ENCODE data around the gene ZNHIT2.

ZNHIT2 gene

DNA sequence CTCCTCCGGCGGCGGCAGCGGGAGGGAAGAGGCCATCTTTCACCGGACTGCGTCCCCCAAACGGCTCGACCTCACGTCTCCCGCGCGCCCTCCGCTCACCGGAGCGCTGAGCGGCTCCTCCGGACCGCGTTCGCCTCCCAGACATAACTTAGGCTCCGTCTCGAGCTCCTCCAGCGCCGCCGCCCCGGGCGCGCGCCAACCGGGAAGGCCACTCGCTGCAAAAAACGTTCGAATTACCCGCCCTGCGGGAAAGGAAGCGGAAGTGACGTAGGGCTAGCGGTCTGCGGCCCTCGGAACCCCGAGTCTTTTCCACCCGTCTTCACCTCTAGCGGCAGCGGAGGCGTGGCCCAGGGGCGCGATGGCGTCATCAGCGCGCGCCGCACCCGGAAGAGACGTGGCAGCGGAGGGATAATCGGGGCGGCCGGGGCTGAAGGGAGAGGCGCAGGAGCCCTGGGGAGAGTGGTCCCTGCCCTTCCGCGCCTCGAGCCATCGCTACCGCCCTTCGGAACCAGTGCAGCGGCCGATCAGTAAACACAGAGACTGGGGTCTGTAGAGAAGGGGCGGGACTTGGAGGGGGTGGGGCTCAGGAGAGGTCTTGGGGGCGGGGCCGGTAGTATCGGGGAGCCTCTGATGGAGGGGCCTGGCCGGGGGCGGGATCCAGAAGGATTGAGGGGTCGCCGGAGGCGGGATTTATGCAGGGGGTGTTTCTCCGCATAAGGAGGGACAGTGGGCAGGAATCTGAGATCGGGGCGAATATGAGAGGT lies 33.5 kb downstream of the ZNHIT2 start, which contains the start of the genes CDCA5 and ZFPL1:
Gene CDCA5, minus strand, starts transcription at position 207 of the 764 bp plus-strand sequence. Its CDS starts 62 bp downstream, at position 145.
Gene ZFPL1, plus strand, starts transcription at position 389 of the 764 bp plus-strand sequence. CDS start 477 bp downstream, outside the sequence.
- Histone ChIP-seq H3K27ac (ENCODE audit: low read depth, low read length) (peak within 1 kb of the TSS; percentile 97), H3K27me3 (ENCODE audit: control insufficient read depth, insufficient read depth, low read length) (no peaks in the 10 kb centered on the region), H3K9me3 (ENCODE audit: control insufficient read depth, insufficient read depth, low read depth, low read length) (no peaks in the 10 kb centered on the region), H3K9ac (ENCODE audit: low read length) (peak within 1 kb of the TSS; percentile 99), H3K4me3 (ENCODE audit: low read depth, low read length) (peak within 1 kb of the TSS; percentile 98), H3K36me3 (ENCODE audit: control insufficient read depth, insufficient read depth, low read length) (peaks cover 70% of the 10 kb centered on the region), H3K4me1 (ENCODE audit: control insufficient read depth, insufficient read depth, low read length) (peaks cover 6% of the 10 kb centered on the region)

DNA sequence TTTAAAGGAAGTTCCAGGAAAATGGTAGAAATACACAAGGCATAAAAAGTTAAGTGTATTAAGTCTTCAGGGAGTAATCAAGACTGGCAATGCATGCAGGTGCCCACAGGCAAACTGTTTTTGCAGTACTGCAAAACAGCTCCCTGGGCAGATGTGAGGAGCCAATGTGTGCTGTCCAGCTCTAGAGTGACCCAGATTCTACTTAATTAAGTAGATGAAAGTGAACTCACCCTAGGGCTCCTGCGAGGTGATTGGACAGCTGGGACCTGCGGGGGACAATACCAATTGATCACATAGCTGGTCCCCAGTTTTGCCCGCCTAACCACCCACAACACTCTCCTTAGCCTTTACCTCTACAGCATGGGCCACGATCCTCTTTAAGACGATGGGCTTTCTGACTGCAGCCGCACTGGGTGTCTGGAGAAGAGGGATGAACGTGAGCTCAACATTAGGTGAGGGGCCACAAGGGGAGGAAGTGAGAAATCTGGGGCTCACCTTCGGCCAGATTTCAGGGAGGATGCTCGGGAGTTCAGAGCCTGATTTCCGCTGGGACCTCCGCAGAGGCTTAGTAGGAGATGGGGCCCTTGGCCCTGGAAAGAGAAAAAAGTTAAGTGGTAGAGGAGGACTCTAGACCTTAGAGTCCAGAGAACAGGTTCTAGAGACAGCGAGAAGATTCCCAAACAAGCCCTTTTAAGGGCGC lies 34.2 kb downstream of the ZNHIT2 start:
- peak overlapping the region; percentile 97 for H3K27ac ChIP-seq (ENCODE audit: low read depth, low read length)
- peaks cover 6% of the 10 kb centered on the region for H3K4me1 ChIP-seq (ENCODE audit: control insufficient read depth, insufficient read depth, low read length)

DNA sequence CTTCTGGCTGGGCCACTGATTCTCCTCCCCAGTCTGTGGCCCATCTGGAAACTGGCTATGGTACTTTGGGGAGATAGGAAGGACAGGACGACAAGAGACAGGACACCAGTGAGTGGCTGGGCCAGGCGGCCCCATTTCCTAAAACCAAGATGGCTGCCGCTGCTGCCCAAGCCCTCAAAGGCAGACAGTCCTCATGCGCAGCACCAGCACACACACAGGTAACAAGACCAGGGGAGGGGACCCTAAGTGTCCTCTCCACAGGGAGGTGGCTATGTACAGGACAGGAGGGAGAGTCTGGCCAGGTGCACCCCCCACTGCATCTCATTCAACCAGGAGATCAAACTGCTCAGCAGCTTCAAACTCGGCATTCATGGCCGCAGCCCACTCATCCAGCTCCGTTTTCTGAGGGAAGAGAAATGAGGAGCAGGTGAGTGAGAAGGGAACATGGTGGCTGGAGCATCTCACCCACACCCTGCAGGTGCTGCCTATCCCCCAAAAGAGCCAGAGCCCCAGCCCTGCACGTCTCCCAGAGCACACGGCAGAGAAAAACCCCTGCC lies 38.6 kb downstream of the ZNHIT2 start:
- Histone ChIP-seq H3K36me3 (ENCODE audit: control insufficient read depth, insufficient read depth, low read length) (peaks cover 62% of the 10 kb centered on the region), H3K9ac (ENCODE audit: low read length) (no peak overlapping the region), H3K27me3 (ENCODE audit: control insufficient read depth, insufficient read depth, low read length) (no peaks in the 10 kb centered on the region), H3K27ac (ENCODE audit: low read depth, low read length) (no peak overlapping the region), H3K9me3 (ENCODE audit: control insufficient read depth, insufficient read depth, low read depth, low read length) (no peaks in the 10 kb centered on the region), H3K4me3 (ENCODE audit: low read depth, low read length) (no peak overlapping the region), H3K4me1 (ENCODE audit: control insufficient read depth, insufficient read depth, low read length) (peaks cover 6% of the 10 kb centered on the region)

More for the DNA sequence above, 34.2 kb downstream of the ZNHIT2 start:
- H3K9ac ChIP-seq (ENCODE audit: low read length), result peak overlapping the region; percentile 99
- H3K9me3 ChIP-seq (ENCODE audit: control insufficient read depth, insufficient read depth, low read depth, low read length), result no peaks in the 10 kb centered on the region
- H3K36me3 ChIP-seq (ENCODE audit: control insufficient read depth, insufficient read depth, low read length), result peaks cover 70% of the 10 kb centered on the region
- peak overlapping the region; percentile 98 for H3K4me3 ChIP-seq (ENCODE audit: low read depth, low read length)
- H3K27me3 ChIP-seq (ENCODE audit: control insufficient read depth, insufficient read depth, low read length), result no peaks in the 10 kb centered on the region

GRCh38 chr11:65078151-65078550 lies 39.4 kb downstream of the ZNHIT2 start:
- H3K4me1 ChIP-seq (ENCODE audit: control insufficient read depth, insufficient read depth, low read length), result peaks cover 6% of the 10 kb centered on the region
- H3K27ac ChIP-seq (ENCODE audit: low read depth, low read length), result no peak overlapping the region

DNA sequence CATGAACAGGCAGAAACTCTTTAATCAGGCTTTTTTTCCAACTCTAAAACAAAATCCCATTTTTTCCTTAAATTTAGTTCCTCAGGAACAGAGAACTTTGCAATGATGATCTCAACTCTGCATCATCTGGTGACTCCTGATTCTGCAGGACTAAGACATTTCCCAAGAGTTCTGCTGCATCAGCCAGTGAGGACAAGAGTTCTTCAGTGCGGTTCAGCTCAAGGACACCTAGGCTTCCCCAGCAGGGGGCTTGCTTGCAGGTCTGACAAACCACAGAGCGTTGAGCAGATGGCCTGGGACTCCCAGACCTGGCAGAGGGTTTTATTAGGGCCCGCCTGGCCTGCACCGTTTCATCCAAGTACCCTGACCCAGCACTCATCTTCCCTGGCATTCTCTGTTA lies 40.0 kb downstream of the ZNHIT2 start:
- H3K27ac ChIP-seq (ENCODE audit: low read depth, low read length), result no peak overlapping the region
- H3K4me1 ChIP-seq (ENCODE audit: control insufficient read depth, insufficient read depth, low read length), result no peaks in the 10 kb centered on the region
- no peaks in the 10 kb centered on the region for H3K9me3 ChIP-seq (ENCODE audit: control insufficient read depth, insufficient read depth, low read depth, low read length)
- H3K4me3 ChIP-seq (ENCODE audit: low read depth, low read length), result no peak overlapping the region
- H3K27me3 ChIP-seq (ENCODE audit: control insufficient read depth, insufficient read depth, low read length), result no peaks in the 10 kb centered on the region
- H3K36me3 ChIP-seq (ENCODE audit: control insufficient read depth, insufficient read depth, low read length), result peaks cover 56% of the 10 kb centered on the region
- H3K9ac ChIP-seq (ENCODE audit: low read length), result no peak overlapping the region

More at GRCh38 chr11:65078151-65078550, 39.4 kb downstream of the ZNHIT2 start:
- no peak overlapping the region for H3K4me3 ChIP-seq (ENCODE audit: low read depth, low read length)
- peaks cover 62% of the 10 kb centered on the region for H3K36me3 ChIP-seq (ENCODE audit: control insufficient read depth, insufficient read depth, low read length)
- no peak overlapping the region for H3K9ac ChIP-seq (ENCODE audit: low read length)
- no peaks in the 10 kb centered on the region for H3K9me3 ChIP-seq (ENCODE audit: control insufficient read depth, insufficient read depth, low read depth, low read length)
- H3K27me3 ChIP-seq (ENCODE audit: control insufficient read depth, insufficient read depth, low read length), result no peaks in the 10 kb centered on the region

- Histone ChIP-seq H3K27me3 (ENCODE audit: control insufficient read depth, insufficient read depth, low read length) (no peaks in the 10 kb centered on the region), H3K36me3 (ENCODE audit: control insufficient read depth, insufficient read depth, low read length) (peaks cover 14% of the 10 kb centered on the region), H3K4me1 (ENCODE audit: control insufficient read depth, insufficient read depth, low read length) (no peaks in the 10 kb centered on the region), H3K9ac (ENCODE audit: low read length) (no peak overlapping the region), H3K9me3 (ENCODE audit: control insufficient read depth, insufficient read depth, low read depth, low read length) (no peaks in the 10 kb centered on the region), H3K4me3 (ENCODE audit: low read depth, low read length) (no peak overlapping the region), H3K27ac (ENCODE audit: low read depth, low read length) (no peak overlapping the region)
Observed at GRCh38 chr11:65072631-65072966, 44.9 kb downstream of the ZNHIT2 start.

DNA sequence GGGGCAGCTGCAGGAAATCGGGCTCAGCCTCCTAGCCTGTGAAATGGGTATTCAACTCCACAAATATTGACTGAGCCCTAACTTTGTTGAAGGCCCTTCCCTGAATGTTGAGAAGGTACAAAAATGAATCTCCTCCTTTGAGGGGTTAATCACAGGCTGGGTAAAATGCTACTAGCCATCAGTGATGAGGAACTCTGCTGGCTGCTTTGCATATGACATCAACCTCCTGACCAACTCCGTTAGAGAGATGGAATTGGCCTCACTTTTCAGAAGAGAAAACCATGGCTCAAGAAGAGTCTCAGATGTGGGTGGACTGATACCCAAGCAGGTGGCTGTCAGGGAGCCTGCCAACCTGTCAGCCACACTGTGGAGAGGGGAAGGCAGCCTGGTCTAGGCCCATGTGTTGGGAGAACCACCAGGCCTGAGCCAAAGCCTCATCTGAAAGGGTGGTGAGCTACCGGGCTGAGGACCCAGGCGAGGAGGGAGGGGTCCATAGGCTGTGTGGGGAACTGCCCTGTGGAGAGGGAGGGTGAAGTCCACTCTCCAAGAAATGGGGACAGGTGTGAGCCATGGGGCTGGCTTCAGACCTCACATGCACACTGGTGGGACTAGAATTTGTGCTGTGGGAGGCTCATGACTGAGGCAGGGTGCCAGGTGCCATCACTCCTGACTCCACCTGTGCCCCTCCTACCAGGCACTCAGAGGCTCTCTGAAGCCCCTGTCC lies 45.4 kb downstream of the ZNHIT2 start:
- Histone ChIP-seq H3K9me3 (ENCODE audit: control insufficient read depth, insufficient read depth, low read depth, low read length) (no peaks in the 10 kb centered on the region), H3K9ac (ENCODE audit: low read length) (no peak overlapping the region), H3K4me1 (ENCODE audit: control insufficient read depth, insufficient read depth, low read length) (peaks cover 5% of the 10 kb centered on the region), H3K4me3 (ENCODE audit: low read depth, low read length) (no peak overlapping the region), H3K27me3 (ENCODE audit: control insufficient read depth, insufficient read depth, low read length) (no peaks in the 10 kb centered on the region), H3K36me3 (ENCODE audit: control insufficient read depth, insufficient read depth, low read length) (peaks cover 9% of the 10 kb centered on the region), H3K27ac (ENCODE audit: low read depth, low read length) (no peak overlapping the region)

GRCh38 chr11:65069217-65069616 lies 48.3 kb downstream of the ZNHIT2 start:
- no peaks in the 10 kb centered on the region for H3K27me3 ChIP-seq (ENCODE audit: control insufficient read depth, insufficient read depth, low read length)
- no peak overlapping the region for H3K9ac ChIP-seq (ENCODE audit: low read length)
- H3K9me3 ChIP-seq (ENCODE audit: control insufficient read depth, insufficient read depth, low read depth, low read length), result no peaks in the 10 kb centered on the region
- peaks cover 16% of the 10 kb centered on the region for H3K4me1 ChIP-seq (ENCODE audit: control insufficient read depth, insufficient read depth, low read length)
- no peak overlapping the region for H3K4me3 ChIP-seq (ENCODE audit: low read depth, low read length)
- H3K27ac ChIP-seq (ENCODE audit: low read depth, low read length), result no peak overlapping the region
- no peaks in the 10 kb centered on the region for H3K36me3 ChIP-seq (ENCODE audit: control insufficient read depth, insufficient read depth, low read length)

GRCh38 chr11:65067446-65067845 lies 50.1 kb downstream of the ZNHIT2 start:
- Histone ChIP-seq H3K27ac (ENCODE audit: low read depth, low read length) (no peak overlapping the region), H3K4me3 (ENCODE audit: low read depth, low read length) (no peak overlapping the region), H3K9ac (ENCODE audit: low read length) (no peak overlapping the region)

DNA sequence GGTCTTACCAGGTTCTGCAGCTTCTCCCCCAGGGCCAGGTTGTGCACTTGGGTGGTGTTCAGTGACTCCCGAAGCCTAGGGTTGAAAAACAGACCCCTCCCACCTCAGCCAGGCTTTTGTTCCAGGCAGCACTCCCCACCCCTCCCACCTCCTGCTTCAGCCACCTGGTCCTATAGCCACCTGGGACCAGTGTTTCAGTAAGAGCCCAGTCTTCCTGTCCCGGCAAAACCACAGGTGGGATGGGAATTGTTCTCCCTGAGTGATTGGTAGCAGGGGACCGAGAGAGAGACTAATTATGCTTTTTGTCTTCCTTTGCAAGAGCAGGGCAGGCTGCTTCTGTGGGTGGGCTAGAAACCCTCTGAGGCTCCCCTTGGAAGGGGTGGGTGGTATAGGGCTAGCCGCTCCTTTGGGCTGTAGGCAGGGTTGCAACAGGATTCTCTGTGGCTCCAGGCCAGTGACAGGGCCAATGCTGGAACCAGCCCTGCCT lies 50.7 kb downstream of the ZNHIT2 start:
- no peak overlapping the region for H3K9ac ChIP-seq (ENCODE audit: low read length)
- H3K27me3 ChIP-seq (ENCODE audit: control insufficient read depth, insufficient read depth, low read length), result no peaks in the 10 kb centered on the region
- H3K36me3 ChIP-seq (ENCODE audit: control insufficient read depth, insufficient read depth, low read length), result no peaks in the 10 kb centered on the region
- no peaks in the 10 kb centered on the region for H3K9me3 ChIP-seq (ENCODE audit: control insufficient read depth, insufficient read depth, low read depth, low read length)
- peak overlapping the region; percentile 24; the same call in 1 of the 2 replicates for H3K4me3 ChIP-seq (ENCODE audit: low read depth, low read length)
- peaks cover 16% of the 10 kb centered on the region for H3K4me1 ChIP-seq (ENCODE audit: control insufficient read depth, insufficient read depth, low read length)
- peak overlapping the region; percentile 71; the same call in 1 of the 2 replicates for H3K27ac ChIP-seq (ENCODE audit: low read depth, low read length)

More at GRCh38 chr11:65067446-65067845, 50.1 kb downstream of the ZNHIT2 start:
- Histone ChIP-seq H3K27me3 (ENCODE audit: control insufficient read depth, insufficient read depth, low read length) (no peaks in the 10 kb centered on the region), H3K4me1 (ENCODE audit: control insufficient read depth, insufficient read depth, low read length) (peaks cover 16% of the 10 kb centered on the region), H3K36me3 (ENCODE audit: control insufficient read depth, insufficient read depth, low read length) (no peaks in the 10 kb centered on the region), H3K9me3 (ENCODE audit: control insufficient read depth, insufficient read depth, low read depth, low read length) (no peaks in the 10 kb centered on the region)

All from HUES6 (cell line).